DND-41 (cell line): ENCODE results near the gene C13orf42.

Experiments used
- ATAC-seq: fragments of 200-7000 bp; cut with Tn5 transposase; 3 replicates; pipeline ENCODE4 v1.9.1; 2021; ENCODE audit warnings: low read depth; ENCODE audit not compliant: insufficient read depth
- DNase-seq: peaks from one replicate; pipeline ENCODE4 v3.0.0-alpha.2; 2020
- H2AFZ ChIP-seq: 2 replicates; pipeline ENCODE4 v1.6.0; 2012; ENCODE audit warnings: low read depth, low read length
- H3K27ac ChIP-seq: 2 replicates; pipeline ENCODE4 v1.5.1; 2012; ENCODE audit warnings: low read length, inconsistent platforms
- H3K27me3 ChIP-seq: fragments of 200-600 bp; sonication (generic); 2 replicates; pipeline ENCODE4 v1.6.0; 2012; ENCODE audit warnings: low read length, mild to moderate bottlenecking, inconsistent platforms; ENCODE audit not compliant: insufficient read depth, poor library complexity
- H3K36me3 ChIP-seq: 2 replicates; pipeline ENCODE4 v1.5.1; 2012; ENCODE audit warnings: low read length, inconsistent platforms; ENCODE audit not compliant: insufficient read depth
- H3K4me1 ChIP-seq: 2 replicates; pipeline ENCODE4 v1.5.1; 2012; ENCODE audit warnings: mild to moderate bottlenecking, low read length; ENCODE audit not compliant: insufficient read depth
- H3K4me2 ChIP-seq: 2 replicates; pipeline ENCODE4 v1.6.0; 2012; ENCODE audit warnings: mild to moderate bottlenecking, moderate library complexity, low read length, inconsistent platforms; ENCODE audit not compliant: insufficient read depth
- H3K4me3 ChIP-seq, 2 experiments: fragments of 200-600 bp in 1 of 2; shearing (Covaris generic) in 1 of 2; 2 replicates each; pipeline ENCODE4 v1.5.1; 2012 to 2016; ENCODE audit warnings: inconsistent platforms in 2 of 2, low read length in 2 of 2, mild to moderate bottlenecking in 2 of 2, low read depth in 1 of 2, moderate library complexity in 1 of 2
- H3K79me2 ChIP-seq: 2 replicates; pipeline ENCODE4 v1.6.0; 2012; ENCODE audit warnings: low read length, inconsistent platforms; ENCODE audit not compliant: insufficient read depth
- H3K9ac ChIP-seq: 2 replicates; pipeline ENCODE4 v1.6.0; 2012; ENCODE audit warnings: low read depth, mild to moderate bottlenecking, inconsistent platforms, low read length, moderate library complexity
- H3K9me3 ChIP-seq: 2 replicates; pipeline ENCODE4 v1.5.1; 2012; ENCODE audit warnings: low read length, moderate library complexity, mild to moderate bottlenecking, inconsistent platforms; ENCODE audit not compliant: insufficient read depth, severe bottlenecking
- H4K20me1 ChIP-seq: 2 replicates; pipeline ENCODE4 v1.6.0; 2012; ENCODE audit warnings: low read length; ENCODE audit not compliant: insufficient read depth
- EZH2 ChIP-seq: IDR thresholded peaks from 3 replicates; pipeline ENCODE4 v1.6.1; 2012; ENCODE audit warnings: borderline replicate concordance, low read depth, mild to moderate bottlenecking, moderate library complexity, low read length, inconsistent platforms; ENCODE audit not compliant: severe bottlenecking
- TF ChIP-seq, protein P1 (sequence below): IDR thresholded peaks from 2 replicates; pipeline ENCODE4 v1.5.1; 2012; ENCODE audit warnings: borderline replicate concordance, low read length, moderate library complexity, mild to moderate bottlenecking; ENCODE audit not compliant: poor library complexity, severe bottlenecking; ENCODE audit errors: extremely low read depth

The C13orf42 gene

DNA sequence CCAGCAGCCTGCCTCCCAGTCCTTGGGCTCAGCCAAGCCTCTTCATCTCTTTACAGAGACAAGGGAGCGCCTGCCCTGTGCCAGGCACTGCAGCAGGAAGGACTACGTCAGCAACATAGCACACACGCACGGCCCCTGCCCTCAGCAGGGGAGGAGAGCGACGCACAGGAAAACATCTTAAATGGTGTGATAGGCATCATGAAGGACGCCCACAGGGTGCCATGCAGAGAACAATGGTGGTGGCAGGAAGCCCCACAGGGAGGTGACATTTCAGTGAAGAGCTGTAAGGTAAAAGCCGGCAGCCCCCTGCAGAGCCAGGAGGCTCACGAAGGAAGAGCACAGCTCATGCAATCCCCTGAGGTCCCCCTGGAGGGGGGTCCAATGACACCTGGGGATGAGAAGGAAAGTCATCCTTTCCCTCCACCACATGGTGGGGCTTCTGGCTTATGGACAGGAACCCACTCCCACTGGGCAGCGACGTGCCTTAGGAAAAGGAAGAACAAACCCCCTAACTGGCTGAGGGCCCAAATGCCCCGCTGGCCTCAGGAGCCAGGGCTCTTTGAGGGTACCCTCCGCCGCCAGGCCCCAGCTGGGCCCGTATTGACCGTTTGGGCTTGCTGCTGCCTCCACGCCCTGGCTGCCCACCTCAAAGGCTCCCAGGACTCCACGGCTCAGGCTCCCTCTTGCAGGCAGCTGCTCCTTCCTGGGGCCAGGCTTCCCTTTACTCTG, 37.3 kb upstream of the C13orf42 start:
- Histone ChIP-seq H3K27me3 (peaks cover 6% of the 10 kb centered on the region), H4K20me1 (no peaks in the 10 kb centered on the region), H3K4me3 (no peak overlapping the region), H3K79me2 (no peaks in the 10 kb centered on the region), H3K9me3 (peaks cover 3% of the 10 kb centered on the region), H3K4me1 (no peaks in the 10 kb centered on the region), H3K36me3 (no peaks in the 10 kb centered on the region), H2AFZ (no peak overlapping the region), H3K27ac (no peak overlapping the region), H3K9ac (no peak overlapping the region), H3K4me2 (no peak overlapping the region)
- ATAC-seq (no peak), DNase-seq (no peak)
- TF ChIP-seq, protein P1, sequence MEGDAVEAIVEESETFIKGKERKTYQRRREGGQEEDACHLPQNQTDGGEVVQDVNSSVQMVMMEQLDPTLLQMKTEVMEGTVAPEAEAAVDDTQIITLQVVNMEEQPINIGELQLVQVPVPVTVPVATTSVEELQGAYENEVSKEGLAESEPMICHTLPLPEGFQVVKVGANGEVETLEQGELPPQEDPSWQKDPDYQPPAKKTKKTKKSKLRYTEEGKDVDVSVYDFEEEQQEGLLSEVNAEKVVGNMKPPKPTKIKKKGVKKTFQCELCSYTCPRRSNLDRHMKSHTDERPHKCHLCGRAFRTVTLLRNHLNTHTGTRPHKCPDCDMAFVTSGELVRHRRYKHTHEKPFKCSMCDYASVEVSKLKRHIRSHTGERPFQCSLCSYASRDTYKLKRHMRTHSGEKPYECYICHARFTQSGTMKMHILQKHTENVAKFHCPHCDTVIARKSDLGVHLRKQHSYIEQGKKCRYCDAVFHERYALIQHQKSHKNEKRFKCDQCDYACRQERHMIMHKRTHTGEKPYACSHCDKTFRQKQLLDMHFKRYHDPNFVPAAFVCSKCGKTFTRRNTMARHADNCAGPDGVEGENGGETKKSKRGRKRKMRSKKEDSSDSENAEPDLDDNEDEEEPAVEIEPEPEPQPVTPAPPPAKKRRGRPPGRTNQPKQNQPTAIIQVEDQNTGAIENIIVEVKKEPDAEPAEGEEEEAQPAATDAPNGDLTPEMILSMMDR: no peak
- TF ChIP-seq EZH2: no peak

DNA sequence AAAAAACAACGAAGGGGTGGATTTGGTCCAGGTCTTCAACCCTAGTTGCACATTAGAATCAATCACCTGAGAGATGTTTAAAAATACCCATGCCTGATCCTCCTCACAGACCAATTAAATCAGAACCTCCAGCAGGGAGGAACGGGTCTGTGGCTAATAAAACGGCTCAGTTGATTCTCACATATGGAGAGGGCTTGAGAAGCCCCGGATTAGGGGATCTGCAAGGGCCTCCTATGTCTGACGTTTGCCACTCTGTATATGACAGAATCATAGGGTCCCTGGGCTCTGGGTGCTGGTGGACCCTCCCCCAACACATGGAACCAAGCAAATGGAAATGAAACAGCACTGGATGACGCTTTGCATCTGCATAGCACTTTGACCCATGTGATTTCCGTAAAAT, 36.7 kb upstream of the C13orf42 start:
- Histone ChIP-seq H3K4me2 (no peak overlapping the region), H3K27ac (no peak overlapping the region)

DNA sequence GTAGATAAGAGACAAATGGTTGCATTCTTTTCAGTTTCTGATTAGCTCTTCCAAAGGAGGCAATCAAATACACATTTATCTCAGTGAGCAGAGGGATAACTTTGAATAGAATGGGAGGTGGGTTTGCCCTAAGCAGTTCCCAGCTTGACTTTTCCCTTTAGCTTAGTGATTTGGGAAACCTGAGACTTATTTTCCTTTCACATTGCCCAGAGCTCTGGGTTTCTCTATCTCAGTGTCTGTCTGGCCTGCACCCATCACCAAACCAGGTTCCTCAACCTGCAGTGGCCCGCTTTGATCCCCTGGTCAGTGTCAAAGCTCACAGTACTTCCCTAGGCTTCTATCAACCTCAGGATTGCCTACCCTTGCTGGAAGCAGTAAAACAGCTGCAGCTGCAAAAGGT, 35.6 kb upstream of the C13orf42 start:
- H3K27me3 ChIP-seq: peaks cover 6% of the 10 kb centered on the region
- H3K4me1 ChIP-seq: no peaks in the 10 kb centered on the region
- DNase-seq (no peak), ATAC-seq (no peak)
- no peaks in the 10 kb centered on the region for H3K79me2 ChIP-seq
- H4K20me1 ChIP-seq: no peaks in the 10 kb centered on the region
- H3K36me3 ChIP-seq: no peaks in the 10 kb centered on the region
- no peak overlapping the region for H3K4me2 ChIP-seq
- no peak overlapping the region for H3K27ac ChIP-seq
- H2AFZ ChIP-seq: no peak overlapping the region
- TF ChIP-seq, protein P1: no peak
- no peak for TF ChIP-seq EZH2
- no peak overlapping the region for H3K9ac ChIP-seq
- H3K9me3 ChIP-seq: peaks cover 3% of the 10 kb centered on the region
- H3K4me3 ChIP-seq: no peak overlapping the region

More for the DNA sequence above, 36.7 kb upstream of the C13orf42 start:
- Histone ChIP-seq H3K9ac (no peak overlapping the region), H3K36me3 (no peaks in the 10 kb centered on the region), H3K4me3 (no peak overlapping the region), H2AFZ (no peak overlapping the region), H3K27me3 (peaks cover 6% of the 10 kb centered on the region), H3K9me3 (peaks cover 3% of the 10 kb centered on the region), H4K20me1 (no peaks in the 10 kb centered on the region), H3K79me2 (no peaks in the 10 kb centered on the region), H3K4me1 (no peaks in the 10 kb centered on the region)
- ATAC-seq (no peak), DNase-seq (no peak)
- TF ChIP-seq, protein P1: no peak
- no peak for TF ChIP-seq EZH2
